ENCODE results near the gene KIAA0513.

DNA sequence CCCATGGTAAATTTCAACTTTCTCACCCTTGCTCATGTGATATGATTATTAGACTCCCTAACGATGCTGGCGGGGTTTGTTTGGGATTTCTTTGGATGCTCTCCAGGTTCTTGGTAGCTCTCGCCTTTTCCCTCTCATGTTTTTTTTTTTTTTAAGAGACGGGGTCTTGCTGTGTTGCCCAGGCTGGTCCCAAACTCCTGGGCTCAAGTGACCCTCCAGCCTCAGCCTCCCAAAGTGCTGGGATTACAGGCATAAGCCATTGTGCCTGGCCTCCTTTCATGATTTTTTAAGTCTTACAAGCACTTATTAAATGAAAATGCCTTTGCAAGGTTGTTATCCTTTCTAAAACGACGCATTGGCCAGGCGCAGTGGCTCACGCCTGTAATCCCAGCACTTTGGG is 24.1 kb downstream of the KIAA0513 start:
- TF ChIP-seq, protein P1, sequence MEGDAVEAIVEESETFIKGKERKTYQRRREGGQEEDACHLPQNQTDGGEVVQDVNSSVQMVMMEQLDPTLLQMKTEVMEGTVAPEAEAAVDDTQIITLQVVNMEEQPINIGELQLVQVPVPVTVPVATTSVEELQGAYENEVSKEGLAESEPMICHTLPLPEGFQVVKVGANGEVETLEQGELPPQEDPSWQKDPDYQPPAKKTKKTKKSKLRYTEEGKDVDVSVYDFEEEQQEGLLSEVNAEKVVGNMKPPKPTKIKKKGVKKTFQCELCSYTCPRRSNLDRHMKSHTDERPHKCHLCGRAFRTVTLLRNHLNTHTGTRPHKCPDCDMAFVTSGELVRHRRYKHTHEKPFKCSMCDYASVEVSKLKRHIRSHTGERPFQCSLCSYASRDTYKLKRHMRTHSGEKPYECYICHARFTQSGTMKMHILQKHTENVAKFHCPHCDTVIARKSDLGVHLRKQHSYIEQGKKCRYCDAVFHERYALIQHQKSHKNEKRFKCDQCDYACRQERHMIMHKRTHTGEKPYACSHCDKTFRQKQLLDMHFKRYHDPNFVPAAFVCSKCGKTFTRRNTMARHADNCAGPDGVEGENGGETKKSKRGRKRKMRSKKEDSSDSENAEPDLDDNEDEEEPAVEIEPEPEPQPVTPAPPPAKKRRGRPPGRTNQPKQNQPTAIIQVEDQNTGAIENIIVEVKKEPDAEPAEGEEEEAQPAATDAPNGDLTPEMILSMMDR (IDR thresholded peaks at IDR 0.05; ENCODE audit: borderline replicate concordance, extremely low read depth, low read length, poor library complexity, severe bottlenecking), result no peak
- no peak for TF ChIP-seq EZH2 (IDR thresholded peaks at IDR 0.05; ENCODE audit: borderline replicate concordance, low read depth, low read length, severe bottlenecking)

Data from DND-41 (cell line).